HepG2 (cell line): ENCODE results near the gene RASA1. TPM values are rescaled to one million over a fixed set of nuclear protein-coding genes. Genes with fewer than 3 reads are reported as not detected.

Source experiments
- ATF4 ChIP-seq, 2 experiments: fragments of 450-650 bp in 1 of 2; sonication (generic) in 1 of 2; formaldehyde crosslinking; IDR thresholded peaks; 2 replicates each; pipeline versions ENCODE4 v1.5.0 to v1.8.0; 2020 to 2022; ENCODE audit warnings: mild to moderate bottlenecking in 1 of 2, missing genetic modification reagents in 1 of 2
- CENPT ChIP-seq: sonication (generic); formaldehyde crosslinking; IDR thresholded peaks from 2 replicates; pipeline ENCODE4 v1.8.0; 2022; ENCODE audit warnings: low read depth, mild to moderate bottlenecking, moderate library complexity, missing genetic modification reagents
- CHD2 ChIP-seq: IDR thresholded peaks from 2 replicates; pipeline ENCODE4 v1.6.1; 2011; ENCODE audit warnings: low read depth, low read length, improper control_type of control experiment
- DPF2 ChIP-seq: sonication (generic); formaldehyde crosslinking; IDR thresholded peaks from 2 replicates; pipeline ENCODE4 v1.4.0; 2020; ENCODE audit warnings: mild to moderate bottlenecking, low read depth, missing genetic modification reagents, borderline replicate concordance
- ETV5 ChIP-seq: IDR thresholded peaks from 2 replicates; pipeline ENCODE4 v1.6.1; 2018; ENCODE audit warnings: missing biosample characterization, missing genetic modification reagents, inconsistent platforms, borderline replicate concordance
- HHEX ChIP-seq: IDR thresholded peaks from 2 replicates; pipeline ENCODE4 v1.6.1; 2016; ENCODE audit warnings: control low read depth
- KLF9 ChIP-seq: IDR thresholded peaks from 2 replicates; pipeline ENCODE4 v1.6.1; 2016; ENCODE audit warnings: low read depth
- MAFK ChIP-seq, 2 experiments: IDR thresholded peaks in 1 of 2; conservative IDR thresholded peaks in 1 of 2; 2 replicates each; pipeline ENCODE4 v1.6.1; 2011; ENCODE audit warnings: improper control_type of control experiment in 2 of 2, low read length in 2 of 2
- POLR2AphosphoS5 ChIP-seq: IDR thresholded peaks from 2 replicates; pipeline ENCODE4 v1.6.1; 2012; ENCODE audit warnings: low read depth, low read length
- RBFOX2 ChIP-seq: fragments of 200-400 bp; formaldehyde crosslinking; IDR thresholded peaks from 2 replicates; pipeline ENCODE4 v1.6.1; 2017; ENCODE audit warnings: low read depth, mild to moderate bottlenecking, low read length
- RFX1 ChIP-seq: fragments of 450-650 bp; IDR thresholded peaks from 2 replicates; pipeline ENCODE4 v1.6.1; 2017
- RXRA ChIP-seq: sonication (generic); formaldehyde crosslinking; IDR thresholded peaks from 2 replicates; pipeline ENCODE4 v1.5.1; 2020; ENCODE audit warnings: missing genetic modification reagents
- SMARCE1 ChIP-seq: fragments of 450-650 bp; IDR thresholded peaks from 2 replicates; pipeline ENCODE4 v1.6.1; 2017; ENCODE audit warnings: borderline replicate concordance
- SOX13 ChIP-seq, 3 experiments: fragments of 450-650 bp in 1 of 3; sonication (generic) in 1 of 3; formaldehyde crosslinking in 1 of 3; IDR thresholded peaks in 2 of 3; conservative IDR thresholded peaks in 1 of 3; 2 replicates each; pipeline versions ENCODE4 v1.5.0 to v1.6.1; 2016 to 2020; ENCODE audit warnings: antibody characterized with exemption in 1 of 3, mild to moderate bottlenecking in 1 of 3, missing compliant biosample characterization in 1 of 3, missing genetic modification reagents in 1 of 3, moderate library complexity in 1 of 3
- THRA ChIP-seq: sonication (generic); formaldehyde crosslinking; IDR thresholded peaks from 2 replicates; pipeline ENCODE4 v1.4.0; 2020; ENCODE audit warnings: missing genetic modification reagents, borderline replicate concordance
- ZNF331 ChIP-seq: sonication (generic); formaldehyde crosslinking; IDR thresholded peaks from 2 replicates; pipeline ENCODE4 v1.4.0; 2020; ENCODE audit warnings: missing genetic modification reagents
- ZNF484 ChIP-seq: sonication (generic); formaldehyde crosslinking; IDR thresholded peaks from 2 replicates; pipeline ENCODE4 v1.5.1; 2020; ENCODE audit warnings: mild to moderate bottlenecking, low read depth, missing genetic modification reagents, borderline replicate concordance
- ZNF577 ChIP-seq: sonication (generic); formaldehyde crosslinking; IDR thresholded peaks from 2 replicates; pipeline ENCODE4 v1.4.0; 2020; ENCODE audit warnings: mild to moderate bottlenecking, low read depth, missing genetic modification reagents, borderline replicate concordance
- ZNF784 ChIP-seq: sonication (generic); formaldehyde crosslinking; IDR thresholded peaks from 2 replicates; pipeline ENCODE4 v1.5.1; 2020; ENCODE audit warnings: missing genetic modification reagents, mild to moderate bottlenecking, borderline replicate concordance
- polyA plus RNA-seq, 8 experiments: library from polyadenylated mRNA; depleted of rRNA in 3 of 8; stranded (reverse) in 7 of 8; unstranded in 1 of 8; fragments of >200 nt; fragmentation: Illumina TruSeq in 4 of 8; extraction: Trizol in 4 of 8; gene quantifications; 2 replicates each; pipeline versions ENCODE4 v1.2.1 to v1.2.3, GENCODE V29; 2011 to 2016; ENCODE audit warnings: low read depth in 4 of 8, missing spikeins in 1 of 8, mixed read lengths in 1 of 8; ENCODE audit not compliant: insufficient read depth in 1 of 8
- total RNA-seq, 5 experiments: library from RNA; depleted of rRNA; stranded (reverse); fragments of >200 nt; fragmentation: Illumina TruSeq; extraction: Trizol; gene quantifications; 2 replicates each; pipeline ENCODE4 v1.2.3, GENCODE V29; 2016; ENCODE audit warnings: low read depth in 1 of 5
- TF ChIP-seq, protein P1 (sequence below): sonication (generic); formaldehyde crosslinking; IDR thresholded peaks from 2 replicates; pipeline ENCODE4 v1.5.1; 2020; ENCODE audit warnings: missing genetic modification reagents, mild to moderate bottlenecking, borderline replicate concordance
- TF ChIP-seq, protein P2 (sequence below): conservative IDR thresholded peaks from 2 replicates; pipeline ENCODE4 v1.6.1; 2018; ENCODE audit warnings: missing genetic modification reagents
- TF ChIP-seq, protein P3 (sequence below): sonication (generic); IDR thresholded peaks from 2 replicates; pipeline ENCODE4 v1.6.1; 2016; ENCODE audit warnings: low read depth, borderline replicate concordance

The RASA1 gene
- total and polyA plus RNA-seq, 2 of the 13 experiments (the other 11 are each of a cell fraction or from before 2014, with no cell fraction given), result 19.5 to 20.5 TPM

- TF ChIP-seq, protein P1, sequence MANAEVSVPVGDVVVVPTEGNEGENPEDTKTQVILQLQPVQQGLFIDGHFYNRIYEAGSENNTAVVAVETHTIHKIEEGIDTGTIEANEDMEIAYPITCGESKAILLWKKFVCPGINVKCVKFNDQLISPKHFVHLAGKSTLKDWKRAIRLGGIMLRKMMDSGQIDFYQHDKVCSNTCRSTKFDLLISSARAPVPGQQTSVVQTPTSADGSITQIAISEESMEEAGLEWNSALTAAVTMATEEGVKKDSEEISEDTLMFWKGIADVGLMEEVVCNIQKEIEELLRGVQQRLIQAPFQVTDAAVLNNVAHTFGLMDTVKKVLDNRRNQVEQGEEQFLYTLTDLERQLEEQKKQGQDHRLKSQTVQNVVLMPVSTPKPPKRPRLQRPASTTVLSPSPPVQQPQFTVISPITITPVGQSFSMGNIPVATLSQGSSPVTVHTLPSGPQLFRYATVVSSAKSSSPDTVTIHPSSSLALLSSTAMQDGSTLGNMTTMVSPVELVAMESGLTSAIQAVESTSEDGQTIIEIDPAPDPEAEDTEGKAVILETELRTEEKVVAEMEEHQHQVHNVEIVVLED, result no peak
- no peak for TF ChIP-seq RXRA (CRISPR knock-in tag)
- TF ChIP-seq HHEX (CRISPR knock-in tag), result no peak
- TF ChIP-seq RFX1, result no peak
- no peak for TF ChIP-seq ZNF331 (CRISPR knock-in tag)
- no peak for TF ChIP-seq ZNF484
- TF ChIP-seq RBFOX2, result peak; percentile 78
- TF ChIP-seq ZNF577 (CRISPR knock-in tag), result no peak
- no peak for TF ChIP-seq DPF2 (CRISPR knock-in tag)
- TF ChIP-seq, protein P2, sequence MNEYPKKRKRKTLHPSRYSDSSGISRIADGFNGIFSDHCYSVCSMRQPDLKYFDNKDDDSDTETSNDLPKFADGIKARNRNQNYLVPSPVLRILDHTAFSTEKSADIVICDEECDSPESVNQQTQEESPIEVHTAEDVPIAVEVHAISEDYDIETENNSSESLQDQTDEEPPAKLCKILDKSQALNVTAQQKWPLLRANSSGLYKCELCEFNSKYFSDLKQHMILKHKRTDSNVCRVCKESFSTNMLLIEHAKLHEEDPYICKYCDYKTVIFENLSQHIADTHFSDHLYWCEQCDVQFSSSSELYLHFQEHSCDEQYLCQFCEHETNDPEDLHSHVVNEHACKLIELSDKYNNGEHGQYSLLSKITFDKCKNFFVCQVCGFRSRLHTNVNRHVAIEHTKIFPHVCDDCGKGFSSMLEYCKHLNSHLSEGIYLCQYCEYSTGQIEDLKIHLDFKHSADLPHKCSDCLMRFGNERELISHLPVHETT (CRISPR knock-in tag), result no peak
- TF ChIP-seq CENPT, result no peak
- no peak for TF ChIP-seq SOX13 (IDR thresholded peaks at IDR 0.05)
- TF ChIP-seq SOX13 (CRISPR knock-in tag; conservative IDR thresholded peaks at IDR 0.05 in 1 of 2, IDR thresholded peaks at IDR 0.05 in 1 of 2), result no peak
- no peak for TF ChIP-seq ZNF784 (CRISPR knock-in tag)
- no peak for TF ChIP-seq ETV5 (CRISPR knock-in tag)
- TF ChIP-seq SMARCE1, result no peak
- no peak for TF ChIP-seq ATF4 (CRISPR knock-in tag; IDR thresholded peaks at IDR 0.05)
- TF ChIP-seq POLR2AphosphoS5, result peak; percentile 46; the same call in 1 of the 2 replicates
- TF ChIP-seq THRA (CRISPR knock-in tag), result no peak
- TF ChIP-seq CHD2, result no peak
- no peak for TF ChIP-seq MAFK (conservative IDR thresholded peaks at IDR 0.05 in 1 of 2, IDR thresholded peaks at IDR 0.05 in 1 of 2; ENCODE audit: low read length in 2 of 2)
- no peak for TF ChIP-seq KLF9 (CRISPR knock-in tag)
- TF ChIP-seq, protein P3, sequence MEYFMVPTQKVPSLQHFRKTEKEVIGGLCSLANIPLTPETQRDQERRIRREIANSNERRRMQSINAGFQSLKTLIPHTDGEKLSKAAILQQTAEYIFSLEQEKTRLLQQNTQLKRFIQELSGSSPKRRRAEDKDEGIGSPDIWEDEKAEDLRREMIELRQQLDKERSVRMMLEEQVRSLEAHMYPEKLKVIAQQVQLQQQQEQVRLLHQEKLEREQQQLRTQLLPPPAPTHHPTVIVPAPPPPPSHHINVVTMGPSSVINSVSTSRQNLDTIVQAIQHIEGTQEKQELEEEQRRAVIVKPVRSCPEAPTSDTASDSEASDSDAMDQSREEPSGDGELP, result peak; percentile 63; the same call in 1 of the 2 replicates
These were observed 665 bp downstream of the RASA1 start (continued) for GRCh38 chr5:87268126-87268969.
